Lower leg skin (tissue), 3 donors: ENCODE measurements around the gene SLIT3.

Experiments
- POLR2A ChIP-seq, 2 donors: fragments of 450-650 bp; IDR thresholded peaks; one replicate each; pipeline ENCODE4 v1.6.1; 2016 to 2017; ENCODE audit warnings: antibody characterized with exemption in 2 of 2, mild to moderate bottlenecking in 1 of 2, moderate library complexity in 1 of 2
- TF ChIP-seq, protein P1 (sequence below), 3 donors: fragments of 450-650 bp; IDR thresholded peaks; one replicate each; pipeline ENCODE4 v1.5.1; 2016; ENCODE audit warnings: antibody characterized with exemption in 3 of 3, mild to moderate bottlenecking in 3 of 3, moderate library complexity in 2 of 3

DNA sequence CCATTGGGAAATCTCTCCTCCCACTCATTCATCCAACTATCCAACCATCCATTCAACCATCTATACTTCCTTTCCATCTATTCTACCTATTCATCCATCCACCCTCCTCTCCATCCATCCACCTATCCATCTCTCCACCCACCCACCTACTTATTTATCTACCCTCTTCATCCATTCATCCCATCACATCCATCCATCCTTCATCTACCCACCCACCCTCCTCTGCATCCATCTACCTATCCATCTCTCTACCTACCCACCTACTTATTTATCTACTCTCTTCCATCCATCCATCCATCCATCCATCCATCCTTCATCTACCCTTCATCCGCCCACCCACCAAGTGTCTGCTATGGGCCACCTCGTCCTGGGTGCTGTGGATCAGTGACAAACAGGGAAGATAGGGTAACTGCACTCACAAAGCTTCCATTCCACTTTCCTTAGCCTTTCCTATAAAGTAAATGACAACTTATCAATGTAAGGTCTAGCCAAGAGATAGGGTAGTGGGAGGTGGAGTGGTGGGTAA, 625.0 kb downstream of the SLIT3 start:
- TF ChIP-seq POLR2A (IDR thresholded peaks at IDR 0.05), result no peak
- TF ChIP-seq, protein P1, sequence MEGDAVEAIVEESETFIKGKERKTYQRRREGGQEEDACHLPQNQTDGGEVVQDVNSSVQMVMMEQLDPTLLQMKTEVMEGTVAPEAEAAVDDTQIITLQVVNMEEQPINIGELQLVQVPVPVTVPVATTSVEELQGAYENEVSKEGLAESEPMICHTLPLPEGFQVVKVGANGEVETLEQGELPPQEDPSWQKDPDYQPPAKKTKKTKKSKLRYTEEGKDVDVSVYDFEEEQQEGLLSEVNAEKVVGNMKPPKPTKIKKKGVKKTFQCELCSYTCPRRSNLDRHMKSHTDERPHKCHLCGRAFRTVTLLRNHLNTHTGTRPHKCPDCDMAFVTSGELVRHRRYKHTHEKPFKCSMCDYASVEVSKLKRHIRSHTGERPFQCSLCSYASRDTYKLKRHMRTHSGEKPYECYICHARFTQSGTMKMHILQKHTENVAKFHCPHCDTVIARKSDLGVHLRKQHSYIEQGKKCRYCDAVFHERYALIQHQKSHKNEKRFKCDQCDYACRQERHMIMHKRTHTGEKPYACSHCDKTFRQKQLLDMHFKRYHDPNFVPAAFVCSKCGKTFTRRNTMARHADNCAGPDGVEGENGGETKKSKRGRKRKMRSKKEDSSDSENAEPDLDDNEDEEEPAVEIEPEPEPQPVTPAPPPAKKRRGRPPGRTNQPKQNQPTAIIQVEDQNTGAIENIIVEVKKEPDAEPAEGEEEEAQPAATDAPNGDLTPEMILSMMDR (IDR thresholded peaks at IDR 0.05), result no peak
